ENCODE results near the gene CLEC3A.
"Not testable (repeated sequence)": the region's sequence is repeated elsewhere in the genome, so short reads cannot be mapped to it uniquely, and the experiment has no call there.

Gene CLEC3A

GRCh38 chr16:78022347-78023060 lies at the start of gene CLEC3A:
TSS of gene CLEC3A (plus strand) at chr16:78022548. CDS start at chr16:78022627, 79 bp downstream.
- FAIRE-seq = no peak
- no peak for TF ChIP-seq POLR2A (IDR thresholded peaks at IDR 0.05; ENCODE audit: low read depth, low read length)

GRCh38 chr16:77974883-77975282 lies 47.5 kb upstream of the CLEC3A start:
- no peak for TF ChIP-seq POLR2A (IDR thresholded peaks at IDR 0.05; ENCODE audit: low read depth, low read length)
- FAIRE-seq (no peak), DNase-seq (ENCODE audit: insufficient read length, low spot score) (no peak)

More at GRCh38 chr16:78022347-78023060, at the start of gene CLEC3A:
- no peak for DNase-seq (ENCODE audit: insufficient read length, low spot score)

GRCh38 chr16:77975942-77976341 lies 46.4 kb upstream of the CLEC3A start:
- FAIRE-seq = no peak
- TF ChIP-seq POLR2A (IDR thresholded peaks at IDR 0.05; ENCODE audit: low read depth, low read length) = no peak
- DNase-seq (ENCODE audit: insufficient read length, low spot score) = no peak

GRCh38 chr16:77977339-77977738 lies 45.0 kb upstream of the CLEC3A start:
- FAIRE-seq = no peak
- no peak for DNase-seq (ENCODE audit: insufficient read length, low spot score)
- TF ChIP-seq POLR2A (IDR thresholded peaks at IDR 0.05; ENCODE audit: low read depth, low read length) = no peak

- no peak for FAIRE-seq
- TF ChIP-seq POLR2A (IDR thresholded peaks at IDR 0.05; ENCODE audit: low read depth, low read length) = no peak
- no peak for DNase-seq (ENCODE audit: insufficient read length, low spot score)
Observed at GRCh38 chr16:77985111-77985510, 37.2 kb upstream of the CLEC3A start.

- no peak for TF ChIP-seq POLR2A (IDR thresholded peaks at IDR 0.05; ENCODE audit: low read depth, low read length)
- FAIRE-seq = no peak
- no peak for DNase-seq (ENCODE audit: insufficient read length, low spot score)
Observed at GRCh38 chr16:77986011-77986740, 36.2 kb upstream of the CLEC3A start.

GRCh38 chr16:77987810-77988209 lies 34.5 kb upstream of the CLEC3A start:
- no peak for TF ChIP-seq POLR2A (IDR thresholded peaks at IDR 0.05; ENCODE audit: low read depth, low read length)
- DNase-seq (ENCODE audit: insufficient read length, low spot score) = no peak
- FAIRE-seq = no peak

GRCh38 chr16:77989846-77990245 lies 32.5 kb upstream of the CLEC3A start:
- no peak for DNase-seq (ENCODE audit: insufficient read length, low spot score)
- no peak for FAIRE-seq
- TF ChIP-seq POLR2A (IDR thresholded peaks at IDR 0.05; ENCODE audit: low read depth, low read length) = no peak

- DNase-seq (ENCODE audit: insufficient read length, low spot score) (no peak), FAIRE-seq (no peak)
- TF ChIP-seq POLR2A (IDR thresholded peaks at IDR 0.05; ENCODE audit: low read depth, low read length) = no peak
Observed at GRCh38 chr16:77991701-77992100, 30.6 kb upstream of the CLEC3A start.

- DNase-seq (ENCODE audit: insufficient read length, low spot score); FAIRE-seq: not testable (repeated sequence)
Observed at GRCh38 chr16:77992381-77992780, 30.0 kb upstream of the CLEC3A start.

GRCh38 chr16:77993111-77993985 lies 29.0 kb upstream of the CLEC3A start:
- TF ChIP-seq POLR2A (IDR thresholded peaks at IDR 0.05; ENCODE audit: low read depth, low read length) = no peak
- DNase-seq (ENCODE audit: insufficient read length, low spot score) (no peak), FAIRE-seq (no peak)

- FAIRE-seq = no peak
- TF ChIP-seq POLR2A (IDR thresholded peaks at IDR 0.05; ENCODE audit: low read depth, low read length) = no peak
- no peak for DNase-seq (ENCODE audit: insufficient read length, low spot score)
Observed at GRCh38 chr16:77995843-77996455, 26.4 kb upstream of the CLEC3A start.

- no peak for DNase-seq (ENCODE audit: insufficient read length, low spot score)
- FAIRE-seq = no peak
- TF ChIP-seq POLR2A (IDR thresholded peaks at IDR 0.05; ENCODE audit: low read depth, low read length) = no peak
Observed at GRCh38 chr16:77998350-77999023, 23.9 kb upstream of the CLEC3A start.

Data from H54 (cell line).